GM19467 (cell line): ENCODE results near the gene PUM1.
"Not testable (repeated sequence)": the region's sequence is repeated elsewhere in the genome, so short reads cannot be mapped to it uniquely, and the experiment has no call there.

Experiments
- ATAC-seq: cut with Tn5 transposase; IDR thresholded peaks from one replicate; pipeline ENCODE4 v1.9.1; 2021; ENCODE audit warnings: mild to moderate bottlenecking, moderate library complexity; ENCODE audit not compliant: unreplicated experiment

Gene PUM1

DNA sequence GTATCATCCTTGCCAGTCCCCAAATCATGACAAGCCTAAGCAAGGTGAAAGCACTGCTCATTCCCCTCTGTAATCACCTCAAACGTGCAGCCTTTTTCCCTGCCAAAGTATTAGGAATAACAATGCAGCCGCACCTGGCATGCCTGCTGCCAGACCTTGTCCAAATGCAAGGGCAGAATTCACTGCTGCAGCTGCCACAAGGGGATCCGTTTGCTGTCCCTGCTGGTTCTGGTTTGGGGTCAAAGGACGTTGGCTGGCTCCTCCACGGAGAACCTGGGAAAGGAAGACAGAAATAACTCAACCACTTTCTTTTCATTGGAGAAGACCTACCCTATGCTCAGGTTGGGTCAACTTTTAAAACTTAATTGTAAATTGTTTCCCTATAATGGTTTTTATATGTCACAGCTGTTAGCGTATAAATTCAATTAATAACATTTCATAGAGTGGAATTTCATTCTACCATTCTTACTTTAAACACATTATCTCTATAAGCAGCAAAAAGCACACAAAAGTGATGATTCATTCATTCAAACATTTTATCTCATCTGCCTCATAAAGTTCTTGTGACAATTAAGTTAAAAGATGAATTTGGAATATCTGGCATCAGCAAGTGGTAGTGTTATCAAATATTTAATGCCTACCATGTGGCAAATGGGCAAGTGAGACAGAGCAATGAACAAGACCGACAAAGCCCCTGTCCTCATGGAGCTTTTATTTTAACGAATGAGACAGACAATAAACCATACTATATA is 97.1 kb downstream of the PUM1 start:
- no peak for ATAC-seq

- no peak for ATAC-seq
These were observed 98.7 kb downstream of the PUM1 start for GRCh38 chr1:30966690-30967369.

- ATAC-seq, result no peak
These were observed 99.5 kb downstream of the PUM1 start for GRCh38 chr1:30965924-30966599.

GRCh38 chr1:30964706-30965105 is 100.8 kb downstream of the PUM1 start:
- ATAC-seq, result no peak

DNA sequence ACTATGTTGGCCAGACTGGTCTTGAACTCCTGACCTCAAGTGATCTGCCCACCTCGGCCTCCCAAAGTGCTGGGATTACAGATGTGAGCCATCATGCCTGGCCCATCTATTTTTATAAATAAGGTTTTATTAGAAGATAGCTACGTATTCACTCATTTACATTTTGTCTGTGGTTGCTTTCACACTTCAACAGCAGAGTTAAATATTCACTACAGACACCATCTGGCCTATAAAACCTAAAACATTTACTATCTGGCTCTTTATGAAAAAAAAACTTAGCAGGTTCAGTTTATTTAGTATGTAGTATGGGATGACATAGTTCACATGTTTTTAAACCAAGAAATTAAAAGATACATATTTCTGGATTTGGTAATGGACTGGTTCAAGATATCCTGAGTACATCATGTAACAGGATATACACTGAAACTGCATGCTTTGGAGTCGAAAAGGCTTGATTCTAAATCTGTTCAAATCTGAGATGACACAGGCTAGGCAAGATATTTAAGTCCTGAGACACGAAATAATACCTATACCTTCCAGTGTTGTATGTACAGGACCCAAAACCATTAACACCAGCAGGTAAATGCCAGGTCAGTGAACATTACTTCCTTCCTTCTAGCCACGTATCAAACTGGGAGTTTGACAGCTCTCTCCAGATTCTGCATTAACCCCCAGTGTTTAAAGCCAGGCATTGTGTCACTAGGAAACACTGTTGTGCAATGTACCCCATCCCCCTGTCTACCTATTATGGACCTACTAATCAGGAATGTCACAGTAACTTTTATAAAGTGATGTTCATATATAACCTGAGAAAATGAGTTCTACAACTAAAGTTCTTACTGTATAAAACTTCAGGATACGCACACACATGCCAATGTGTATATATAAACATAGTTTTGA is 102.7 kb downstream of the PUM1 start:
- no peak for ATAC-seq

GRCh38 chr1:30957560-30958222 is 107.8 kb downstream of the PUM1 start:
- no peak for ATAC-seq

- ATAC-seq, result no peak
These were observed 110.0 kb downstream of the PUM1 start for GRCh38 chr1:30955448-30956015.

DNA sequence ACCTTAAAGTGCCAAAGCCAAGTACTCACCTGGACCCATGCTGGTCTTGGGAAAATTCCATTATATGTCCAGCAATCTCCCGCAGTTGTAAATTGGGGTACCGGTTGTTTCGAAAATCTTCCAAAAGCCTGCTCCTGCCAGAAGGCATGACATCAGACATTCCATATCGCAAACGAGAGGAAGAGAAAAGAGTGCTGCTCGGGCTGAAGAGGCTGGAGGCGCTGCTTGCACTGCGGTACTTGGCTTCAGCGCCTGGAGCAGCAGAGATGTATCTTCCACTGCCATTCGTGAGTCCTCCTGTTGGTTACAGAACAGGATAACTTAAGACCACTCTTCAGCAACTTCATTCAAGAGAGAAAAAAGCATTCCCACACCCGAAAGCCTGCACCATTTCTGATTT is 111.8 kb downstream of the PUM1 start:
- ATAC-seq, result no peak

DNA sequence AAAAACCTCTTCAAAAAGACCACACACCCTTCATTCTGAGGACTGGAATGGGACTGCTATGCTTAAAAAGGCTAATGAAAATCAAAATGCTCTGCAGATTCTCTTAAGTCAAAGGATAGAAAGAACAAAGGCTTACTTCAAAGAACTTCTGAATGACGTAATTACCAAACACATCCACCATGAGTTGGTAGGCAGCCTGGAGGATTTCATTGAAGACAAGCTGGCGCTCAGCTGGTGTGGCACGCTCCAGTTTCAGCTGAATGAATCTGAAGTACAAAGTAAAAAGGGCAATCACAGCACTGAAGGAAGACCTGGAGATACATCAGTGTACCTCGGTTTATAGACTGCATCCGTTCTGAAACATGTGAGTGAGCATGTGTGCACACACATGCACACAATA is 113.4 kb downstream of the PUM1 start:
- ATAC-seq, result no peak

GRCh38 chr1:30950700-30951099 is 114.8 kb downstream of the PUM1 start:
- ATAC-seq, result no peak

- no peak for ATAC-seq
These were observed 115.5 kb downstream of the PUM1 start for GRCh38 chr1:30950053-30950452.

GRCh38 chr1:30949487-30949838 is 116.1 kb downstream of the PUM1 start:
- not testable (repeated sequence) for ATAC-seq

GRCh38 chr1:30948813-30949486 is 116.6 kb downstream of the PUM1 start:
- not testable (repeated sequence) for ATAC-seq

DNA sequence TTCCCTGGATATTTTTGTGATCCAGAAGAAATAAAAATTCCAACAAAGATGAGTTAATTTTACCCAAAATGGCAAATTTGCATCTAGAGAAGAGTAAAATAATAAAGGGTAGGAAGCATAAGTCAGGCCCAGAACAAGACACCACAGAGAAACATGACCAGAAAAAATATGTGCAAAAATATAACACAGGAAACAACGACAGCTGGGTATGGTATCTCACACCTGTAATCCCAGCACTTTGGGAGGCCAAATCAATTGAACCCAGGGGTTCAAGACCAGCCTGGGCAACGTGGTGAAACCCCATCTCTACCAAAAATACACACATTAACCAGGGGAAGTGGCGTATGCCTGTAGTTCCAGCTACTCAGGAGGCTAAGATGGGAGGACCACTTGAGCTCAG is 117.2 kb downstream of the PUM1 start:
- no peak for ATAC-seq

- no peak for ATAC-seq
These were observed 118.3 kb downstream of the PUM1 start for GRCh38 chr1:30947212-30947611.

DNA sequence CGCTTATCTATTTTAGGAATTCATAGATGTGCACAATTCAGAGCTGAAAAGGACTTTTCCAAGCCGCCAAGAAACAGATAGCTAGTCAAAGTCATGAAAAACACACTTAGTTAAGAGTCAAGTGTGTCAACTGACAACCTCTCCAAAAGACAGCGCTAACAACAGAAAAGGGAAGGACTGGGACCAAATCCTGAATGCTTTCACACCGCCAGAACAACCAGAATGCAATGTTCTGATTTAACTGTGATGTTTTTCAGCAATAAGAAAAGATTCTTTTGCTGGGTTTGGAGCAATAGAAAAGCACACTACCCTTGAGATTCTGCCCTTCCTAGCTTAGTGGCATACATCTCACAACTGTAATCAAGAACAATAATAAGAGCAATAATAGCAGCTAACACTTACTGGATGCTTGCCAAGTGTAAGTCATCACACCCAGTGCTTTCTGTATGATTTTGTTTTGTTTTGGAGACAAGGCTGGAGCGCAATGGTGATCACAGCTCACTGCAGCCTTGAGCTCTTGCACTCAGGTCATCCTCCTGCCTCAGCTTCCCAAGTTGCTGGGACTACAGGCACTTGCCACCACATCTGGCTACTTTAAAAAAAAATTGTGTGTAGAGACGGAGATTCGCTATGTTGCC is 123.1 kb downstream of the PUM1 start:
- no peak for ATAC-seq

GRCh38 chr1:30940541-30940940 is 125.0 kb downstream of the PUM1 start:
- no peak for ATAC-seq

GRCh38 chr1:30936541-30937171 is 128.9 kb downstream of the PUM1 start:
- no peak for ATAC-seq

DNA sequence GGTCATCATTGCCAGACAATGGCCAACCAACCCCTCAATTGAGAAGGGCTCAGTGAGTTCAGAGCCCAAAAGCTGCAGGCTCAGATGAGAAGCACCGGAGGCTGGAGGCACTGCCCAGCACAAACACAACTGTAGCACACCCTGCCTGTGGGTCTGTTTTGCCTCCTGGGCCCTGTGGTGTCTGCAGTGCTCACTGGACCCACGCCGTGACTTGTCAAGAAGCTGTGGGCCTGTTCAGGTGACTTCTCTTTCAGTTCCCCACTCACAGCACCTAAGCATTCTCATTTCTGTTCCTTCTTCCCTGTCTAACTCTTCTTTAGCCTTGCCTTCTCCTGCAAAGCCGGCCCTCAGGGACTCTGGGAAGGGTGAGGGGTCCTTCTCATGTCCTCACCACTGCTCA is 129.8 kb downstream of the PUM1 start:
- ATAC-seq, result not testable (repeated sequence)
